Liver (tissue), 9 donors: Measurements from ENCODE around the gene OR2T27. TPM values are rescaled to one million over a fixed set of nuclear protein-coding genes. Genes with fewer than 3 reads are reported as not detected.

ENCODE experiments used
- DNase-seq: peaks from one replicate; pipeline ENCODE4 v3.0.0-alpha.2; 2017; ENCODE audit warnings: low spot score
- H3K27ac ChIP-seq, 2 donors: one replicate each; pipeline ENCODE4 v1.7.0; 2013; ENCODE audit warnings: inconsistent platforms in 2 of 2, low read length in 2 of 2, control low read depth in 1 of 2, low read depth in 1 of 2, mild to moderate bottlenecking in 1 of 2
- H3K27me3 ChIP-seq, 4 donors: one replicate each; pipeline versions ENCODE4 v1.6.1 to v1.7.0; 2013; ENCODE audit warnings: low read length in 3 of 4, inconsistent platforms in 1 of 4, mild to moderate bottlenecking in 1 of 4, moderate library complexity in 1 of 4; ENCODE audit not compliant: control insufficient read depth in 4 of 4, insufficient read depth in 4 of 4
- H3K36me3 ChIP-seq, 4 donors: one replicate each; pipeline versions ENCODE4 v1.6.1 to v1.7.0; 2013; ENCODE audit warnings: low read length in 3 of 4, mild to moderate bottlenecking in 3 of 4, low read depth in 1 of 4, moderate library complexity in 1 of 4; ENCODE audit not compliant: control insufficient read depth in 4 of 4, insufficient read depth in 3 of 4
- H3K4me1 ChIP-seq, 4 donors: one replicate each; pipeline versions ENCODE4 v1.6.1 to v1.7.0; 2013; ENCODE audit warnings: low read length in 3 of 4, mild to moderate bottlenecking in 3 of 4, moderate library complexity in 1 of 4; ENCODE audit not compliant: control insufficient read depth in 4 of 4, insufficient read depth in 4 of 4
- H3K4me3 ChIP-seq, 3 donors: one replicate each; pipeline versions ENCODE4 v1.6.1 to v1.7.0; 2013; ENCODE audit warnings: low read length in 3 of 3, control low read depth in 1 of 3, low read depth in 1 of 3, mild to moderate bottlenecking in 1 of 3
- H3K9ac ChIP-seq, 2 donors: one replicate each; pipeline ENCODE4 v1.7.0; 2013; ENCODE audit warnings: low read length in 2 of 2, mild to moderate bottlenecking in 2 of 2, moderate library complexity in 2 of 2, control low read depth in 1 of 2, low read depth in 1 of 2
- H3K9me3 ChIP-seq, 4 donors: one replicate each; pipeline versions ENCODE4 v1.6.1 to v1.7.0; 2013; ENCODE audit warnings: low read length in 3 of 4; ENCODE audit not compliant: control insufficient read depth in 4 of 4
- EGR1 ChIP-seq, 2 donors: IDR thresholded peaks; 2 replicates each; pipeline ENCODE4 v1.6.1; 2016 to 2018; ENCODE audit warnings: antibody characterized with exemption in 2 of 2, low read depth in 2 of 2
- FOXA1 ChIP-seq: IDR thresholded peaks from 2 replicates; pipeline ENCODE4 v1.6.1; 2016; ENCODE audit warnings: antibody characterized with exemption
- FOXA2 ChIP-seq: IDR thresholded peaks from 2 replicates; pipeline ENCODE4 v1.6.1; 2016; ENCODE audit warnings: antibody characterized with exemption
- GABPA ChIP-seq, 2 donors: IDR thresholded peaks in 1 of 2; conservative IDR thresholded peaks in 1 of 2; 2 replicates each; pipeline ENCODE4 v1.6.1; 2016; ENCODE audit warnings: antibody characterized with exemption in 2 of 2, mild to moderate bottlenecking in 1 of 2, moderate library complexity in 1 of 2
- HNF4A ChIP-seq, 2 donors: conservative IDR thresholded peaks; 2 replicates each; pipeline ENCODE4 v1.6.1; 2016; ENCODE audit warnings: antibody characterized with exemption in 2 of 2, mild to moderate bottlenecking in 2 of 2
- HNF4G ChIP-seq: IDR thresholded peaks from 2 replicates; pipeline ENCODE4 v1.6.1; 2016; ENCODE audit warnings: antibody characterized with exemption
- JUND ChIP-seq, 2 donors: IDR thresholded peaks; 2 replicates each; pipeline ENCODE4 v1.6.1; 2016; ENCODE audit warnings: antibody characterized with exemption in 2 of 2
- NR2F2 ChIP-seq: IDR thresholded peaks from 2 replicates; pipeline ENCODE4 v1.6.1; 2016; ENCODE audit warnings: antibody characterized with exemption
- RAD21 ChIP-seq, 2 donors: IDR thresholded peaks; 2 replicates each; pipeline ENCODE4 v1.6.1; 2016; ENCODE audit warnings: antibody characterized with exemption in 2 of 2, mild to moderate bottlenecking in 2 of 2
- RXRA ChIP-seq, 2 donors: IDR thresholded peaks; 2 replicates each; pipeline ENCODE4 v1.6.1; 2017 to 2018; ENCODE audit warnings: antibody characterized with exemption in 2 of 2, mild to moderate bottlenecking in 1 of 2
- SP1 ChIP-seq: IDR thresholded peaks from 2 replicates; pipeline ENCODE4 v1.6.1; 2018; ENCODE audit warnings: antibody characterized with exemption, mild to moderate bottlenecking
- TAF1 ChIP-seq: conservative IDR thresholded peaks from 2 replicates; pipeline ENCODE4 v1.6.1; 2016; ENCODE audit warnings: antibody characterized with exemption, mild to moderate bottlenecking
- WGBS: extraction: QIAGEN DNeasy Blood & Tissue Kit; methylation state at CpG from one replicate; pipeline ENCODE4 v1.1.7; 2013; 5-methylcytosine and 5-hydroxymethylcytosine counted together
- polyA plus RNA-seq, 2 donors: library from polyadenylated mRNA; stranded (reverse) in 1 of 2; unstranded in 1 of 2; fragments of 200-250 nt in 1 of 2; fragments of >200 nt in 1 of 2; fragmentation: Nextera tagmentation in 1 of 2; extraction: Ambion mirVana in 1 of 2; gene quantifications; one replicate each; pipeline versions ENCODE4 v1.2.1 to v1.2.3, GENCODE V29; 2013 to 2015
- total RNA-seq, 2 donors: library from RNA; depleted of rRNA; stranded (reverse); fragments of >200 nt; gene quantifications; one replicate each; pipeline ENCODE4 v1.2.3, GENCODE V29; 2014
- TF ChIP-seq, protein P1 (sequence below): IDR thresholded peaks from 2 replicates; pipeline ENCODE4 v1.6.1; 2016; ENCODE audit warnings: antibody characterized with exemption
- TF ChIP-seq, protein P2 (sequence below): fragments of 150-350 bp; IDR thresholded peaks from 2 replicates; pipeline ENCODE4 v1.5.1; 2017; ENCODE audit warnings: improper control_type of control experiment, low read depth, low read length; ENCODE audit not compliant: missing input control
- TF ChIP-seq, protein P3 (sequence below): IDR thresholded peaks from 2 replicates; pipeline ENCODE4 v1.6.1; 2016; ENCODE audit warnings: antibody characterized with exemption
- TF ChIP-seq, protein P4 (sequence below): IDR thresholded peaks from 2 replicates; pipeline ENCODE4 v1.6.1; 2016; ENCODE audit warnings: antibody characterized with exemption
- TF ChIP-seq, protein P5 (sequence below): IDR thresholded peaks from 2 replicates; pipeline ENCODE4 v1.6.1; 2016; ENCODE audit warnings: antibody characterized with exemption, mild to moderate bottlenecking
- donor health status: healthy.
- donor health status: healthy.
- donor health status: healthy.
- donor health status: healthy.
- donor health status: healthy.

OR2T27 gene
- total and polyA plus RNA-seq, 4 donors, result not detected

DNA sequence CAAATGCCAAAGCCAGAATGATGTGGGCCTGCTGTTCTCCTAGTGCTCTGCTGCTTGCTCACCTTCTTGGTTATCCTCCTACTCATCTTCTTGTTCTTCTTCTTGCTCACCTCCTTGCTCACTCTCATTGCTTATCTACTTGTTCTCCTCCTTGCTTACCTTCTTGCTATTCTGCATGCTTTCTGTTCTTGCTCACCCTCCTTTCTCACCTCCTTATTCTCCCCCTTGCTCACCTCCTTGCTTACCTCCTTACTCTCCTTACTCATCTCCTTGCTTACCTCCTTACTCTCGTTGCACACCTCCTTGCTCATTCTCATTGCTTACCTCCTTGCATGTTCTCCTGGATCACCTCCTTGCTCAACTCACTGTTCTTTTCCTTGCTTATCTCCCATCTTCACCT, 47.4 kb upstream of the OR2T27 start, which contains the start of gene OR14I1:
Gene OR14I1, minus strand, starts transcription at position 53 of the 400 bp plus-strand sequence.
- WGBS, result 63% methylated on average over 1 of the region's 1 CpG
- Histone ChIP-seq H3K27me3 (no peaks in the 10 kb centered on the region), H3K9me3 (no peaks in the 10 kb centered on the region), H3K4me3 (no peak within 1 kb of the TSS), H3K4me1 (no peaks in the 10 kb centered on the region), H3K36me3 (no peaks in the 10 kb centered on the region), H3K27ac (no peak within 1 kb of the TSS), H3K9ac (no peak within 1 kb of the TSS)
- no peak for DNase-seq
- TF ChIP-seq HNF4G (no peak), GABPA (IDR thresholded peaks at IDR 0.05 in 1 of 2, conservative IDR thresholded peaks at IDR 0.05 in 1 of 2) (no peak), FOXA2 (no peak), RXRA (IDR thresholded peaks at IDR 0.05) (no peak), TAF1 (no peak), SP1 (no peak), RAD21 (IDR thresholded peaks at IDR 0.05) (no peak), EGR1 (IDR thresholded peaks at IDR 0.05; ENCODE audit: low read depth in 2 of 2) (no peak), HNF4A (conservative IDR thresholded peaks at IDR 0.05) (no peak), JUND (IDR thresholded peaks at IDR 0.05) (no peak), NR2F2 (no peak), FOXA1 (no peak)
- TF ChIP-seq, protein P1, sequence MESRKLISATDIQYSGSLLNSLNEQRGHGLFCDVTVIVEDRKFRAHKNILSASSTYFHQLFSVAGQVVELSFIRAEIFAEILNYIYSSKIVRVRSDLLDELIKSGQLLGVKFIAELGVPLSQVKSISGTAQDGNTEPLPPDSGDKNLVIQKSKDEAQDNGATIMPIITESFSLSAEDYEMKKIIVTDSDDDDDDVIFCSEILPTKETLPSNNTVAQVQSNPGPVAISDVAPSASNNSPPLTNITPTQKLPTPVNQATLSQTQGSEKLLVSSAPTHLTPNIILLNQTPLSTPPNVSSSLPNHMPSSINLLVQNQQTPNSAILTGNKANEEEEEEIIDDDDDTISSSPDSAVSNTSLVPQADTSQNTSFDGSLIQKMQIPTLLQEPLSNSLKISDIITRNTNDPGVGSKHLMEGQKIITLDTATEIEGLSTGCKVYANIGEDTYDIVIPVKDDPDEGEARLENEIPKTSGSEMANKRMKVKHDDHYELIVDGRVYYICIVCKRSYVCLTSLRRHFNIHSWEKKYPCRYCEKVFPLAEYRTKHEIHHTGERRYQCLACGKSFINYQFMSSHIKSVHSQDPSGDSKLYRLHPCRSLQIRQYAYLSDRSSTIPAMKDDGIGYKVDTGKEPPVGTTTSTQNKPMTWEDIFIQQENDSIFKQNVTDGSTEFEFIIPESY, result no peak
- TF ChIP-seq, protein P2, sequence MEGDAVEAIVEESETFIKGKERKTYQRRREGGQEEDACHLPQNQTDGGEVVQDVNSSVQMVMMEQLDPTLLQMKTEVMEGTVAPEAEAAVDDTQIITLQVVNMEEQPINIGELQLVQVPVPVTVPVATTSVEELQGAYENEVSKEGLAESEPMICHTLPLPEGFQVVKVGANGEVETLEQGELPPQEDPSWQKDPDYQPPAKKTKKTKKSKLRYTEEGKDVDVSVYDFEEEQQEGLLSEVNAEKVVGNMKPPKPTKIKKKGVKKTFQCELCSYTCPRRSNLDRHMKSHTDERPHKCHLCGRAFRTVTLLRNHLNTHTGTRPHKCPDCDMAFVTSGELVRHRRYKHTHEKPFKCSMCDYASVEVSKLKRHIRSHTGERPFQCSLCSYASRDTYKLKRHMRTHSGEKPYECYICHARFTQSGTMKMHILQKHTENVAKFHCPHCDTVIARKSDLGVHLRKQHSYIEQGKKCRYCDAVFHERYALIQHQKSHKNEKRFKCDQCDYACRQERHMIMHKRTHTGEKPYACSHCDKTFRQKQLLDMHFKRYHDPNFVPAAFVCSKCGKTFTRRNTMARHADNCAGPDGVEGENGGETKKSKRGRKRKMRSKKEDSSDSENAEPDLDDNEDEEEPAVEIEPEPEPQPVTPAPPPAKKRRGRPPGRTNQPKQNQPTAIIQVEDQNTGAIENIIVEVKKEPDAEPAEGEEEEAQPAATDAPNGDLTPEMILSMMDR, result no peak
- TF ChIP-seq, protein P3, sequence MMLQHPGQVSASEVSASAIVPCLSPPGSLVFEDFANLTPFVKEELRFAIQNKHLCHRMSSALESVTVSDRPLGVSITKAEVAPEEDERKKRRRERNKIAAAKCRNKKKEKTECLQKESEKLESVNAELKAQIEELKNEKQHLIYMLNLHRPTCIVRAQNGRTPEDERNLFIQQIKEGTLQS, result no peak
- TF ChIP-seq, protein P4, sequence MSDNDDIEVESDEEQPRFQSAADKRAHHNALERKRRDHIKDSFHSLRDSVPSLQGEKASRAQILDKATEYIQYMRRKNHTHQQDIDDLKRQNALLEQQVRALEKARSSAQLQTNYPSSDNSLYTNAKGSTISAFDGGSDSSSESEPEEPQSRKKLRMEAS, result no peak
- TF ChIP-seq, protein P5, sequence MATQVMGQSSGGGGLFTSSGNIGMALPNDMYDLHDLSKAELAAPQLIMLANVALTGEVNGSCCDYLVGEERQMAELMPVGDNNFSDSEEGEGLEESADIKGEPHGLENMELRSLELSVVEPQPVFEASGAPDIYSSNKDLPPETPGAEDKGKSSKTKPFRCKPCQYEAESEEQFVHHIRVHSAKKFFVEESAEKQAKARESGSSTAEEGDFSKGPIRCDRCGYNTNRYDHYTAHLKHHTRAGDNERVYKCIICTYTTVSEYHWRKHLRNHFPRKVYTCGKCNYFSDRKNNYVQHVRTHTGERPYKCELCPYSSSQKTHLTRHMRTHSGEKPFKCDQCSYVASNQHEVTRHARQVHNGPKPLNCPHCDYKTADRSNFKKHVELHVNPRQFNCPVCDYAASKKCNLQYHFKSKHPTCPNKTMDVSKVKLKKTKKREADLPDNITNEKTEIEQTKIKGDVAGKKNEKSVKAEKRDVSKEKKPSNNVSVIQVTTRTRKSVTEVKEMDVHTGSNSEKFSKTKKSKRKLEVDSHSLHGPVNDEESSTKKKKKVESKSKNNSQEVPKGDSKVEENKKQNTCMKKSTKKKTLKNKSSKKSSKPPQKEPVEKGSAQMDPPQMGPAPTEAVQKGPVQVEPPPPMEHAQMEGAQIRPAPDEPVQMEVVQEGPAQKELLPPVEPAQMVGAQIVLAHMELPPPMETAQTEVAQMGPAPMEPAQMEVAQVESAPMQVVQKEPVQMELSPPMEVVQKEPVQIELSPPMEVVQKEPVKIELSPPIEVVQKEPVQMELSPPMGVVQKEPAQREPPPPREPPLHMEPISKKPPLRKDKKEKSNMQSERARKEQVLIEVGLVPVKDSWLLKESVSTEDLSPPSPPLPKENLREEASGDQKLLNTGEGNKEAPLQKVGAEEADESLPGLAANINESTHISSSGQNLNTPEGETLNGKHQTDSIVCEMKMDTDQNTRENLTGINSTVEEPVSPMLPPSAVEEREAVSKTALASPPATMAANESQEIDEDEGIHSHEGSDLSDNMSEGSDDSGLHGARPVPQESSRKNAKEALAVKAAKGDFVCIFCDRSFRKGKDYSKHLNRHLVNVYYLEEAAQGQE, result no peak

DNA sequence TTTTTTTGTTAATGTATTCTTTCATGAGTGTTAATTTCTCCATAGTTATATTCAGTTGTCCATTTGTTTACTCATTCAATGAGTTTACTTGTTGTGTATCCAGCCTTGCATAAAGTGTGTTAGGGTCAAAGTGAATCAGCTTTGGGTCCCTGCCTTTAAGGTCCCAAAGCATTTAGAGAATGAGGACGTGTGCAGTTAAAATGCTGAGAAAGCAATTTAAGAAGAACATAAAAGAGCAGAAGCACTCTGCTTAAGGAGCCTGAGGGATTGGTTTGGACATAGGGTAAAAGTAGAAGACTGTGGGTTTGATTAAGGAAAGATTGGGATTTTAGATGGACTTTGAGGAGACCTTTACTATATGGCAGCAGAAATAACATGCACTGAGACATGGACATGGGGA, 43.8 kb upstream of the OR2T27 start:
- TF ChIP-seq EGR1 (IDR thresholded peaks at IDR 0.05; ENCODE audit: low read depth in 2 of 2), result no peak
- 42% methylated on average over 1 of the region's 1 CpG for WGBS
- H3K36me3 ChIP-seq, result no peaks in the 10 kb centered on the region

More for the DNA sequence above, 43.8 kb upstream of the OR2T27 start:
- no peak for DNase-seq
- no peak overlapping the region for H3K27ac ChIP-seq
- H3K27me3 ChIP-seq, result no peaks in the 10 kb centered on the region
- no peak overlapping the region for H3K9ac ChIP-seq
- no peaks in the 10 kb centered on the region for H3K9me3 ChIP-seq
- H3K4me3 ChIP-seq, result no peak overlapping the region
- no peaks in the 10 kb centered on the region for H3K4me1 ChIP-seq
